CD4-positive, alpha-beta T cell treated with Interleukin-17A for 4 hours (primary cell): ENCODE results near the gene GCG.

ENCODE experiments used
- DNase-seq: peaks from one replicate; pipeline ENCODE4 v3.0.0-alpha.2; 2020; ENCODE audit warnings: mixed read lengths

The GCG gene

GRCh38 chr2:162099836-162100235 is 52.2 kb downstream of the GCG start:
- DNase-seq, result no peak
